Activated CD8-positive, alpha-beta T cell treated with anti-CD3 and anti-CD28 coated beads, Interleukin-2, amount 10 ng/mL, durations not matched to agents 7 days and 5 days (primary cell): Measurements from ENCODE around the gene CDK11B. TPM values are rescaled to one million over a fixed set of nuclear protein-coding genes. Genes with fewer than 3 reads are reported as not detected.

ENCODE experiments used
- ATAC-seq: fragments of 150-1000 bp; cut with Tn5 transposase; one replicate; pipeline ENCODE4 v1.10.0; 2021; ENCODE audit warnings: moderate library complexity
- CTCF ChIA-PET: fragments of 350-600 bp; sonication (Branson Sonifier 250); formaldehyde crosslinking; loops from one replicate; lab custom pipeline; 2021; ENCODE audit warnings: antibody characterized with exemption; lab: Charles Lee
- POLR2A ChIA-PET: fragments of 350-600 bp; sonication (Branson Sonifier 250); formaldehyde crosslinking; loops from one replicate; lab custom pipeline; 2021; ENCODE audit warnings: antibody characterized with exemption; lab: Charles Lee
- DNase-seq: peaks from one replicate; pipeline ENCODE4 v3.0.0-alpha.2; 2020
- H3K27ac Mint-ChIP-seq: one replicate; pipeline ENCODE4 v1.8.0; 2021; ENCODE audit warnings: mild to moderate bottlenecking, mixed read lengths
- H3K27me3 Mint-ChIP-seq: one replicate; pipeline ENCODE4 v1.8.0; 2021; ENCODE audit warnings: low read depth, mixed read lengths
- H3K36me3 Mint-ChIP-seq: one replicate; pipeline ENCODE4 v1.8.0; 2021; ENCODE audit warnings: low read depth, mixed read lengths
- H3K4me1 Mint-ChIP-seq: one replicate; pipeline ENCODE4 v1.8.0; 2021; ENCODE audit warnings: low read depth, mixed read lengths
- H3K4me3 Mint-ChIP-seq: one replicate; pipeline ENCODE4 v1.8.0; 2021; ENCODE audit warnings: mild to moderate bottlenecking, mixed read lengths
- H3K9me3 Mint-ChIP-seq: one replicate; pipeline ENCODE4 v1.8.0; 2022; ENCODE audit warnings: mixed read lengths; ENCODE audit not compliant: insufficient read depth
- total RNA-seq, 2 experiments: library from RNA; stranded (reverse); gene quantifications; one replicate each; pipeline ENCODE4 v1.2.3, GENCODE V29; 2021

Gene CDK11B
- total RNA-seq, 2 experiments from 2014 or later, result 35.4 to 39.5 TPM

GRCh38 chr1:1628754-1629429 lies 29.9 kb downstream of the CDK11B start:
- peak; percentile 28 for ATAC-seq
- peaks cover 2% of the 10 kb centered on the region for H3K36me3 Mint-ChIP-seq
- CTCF ChIA-PET, result interaction anchor here (0.7 to 2.9 kb wide), 6 partner anchors 10 to 578 kb away, joined by 3 to 21 read pairs (median 4); partner anchors contain the start of gene MIB2
- peaks cover 4% of the 10 kb centered on the region for H3K27me3 Mint-ChIP-seq
- peak overlapping the region; percentile 46 for H3K4me3 Mint-ChIP-seq
- no peak overlapping the region for H3K27ac Mint-ChIP-seq
- DNase-seq, result peak; percentile 68
- H3K9me3 Mint-ChIP-seq, result no peaks in the 10 kb centered on the region
- POLR2A ChIA-PET, result interaction anchor here (0.6 to 1.9 kb wide), 8 partner anchors 13 to 612 kb away, joined by 3 to 10 read pairs (median 3); partner anchors contain the start of genes CDK11A and MIB2
- peaks cover 9% of the 10 kb centered on the region for H3K4me1 Mint-ChIP-seq

GRCh38 chr1:1627829-1628753 lies 30.7 kb downstream of the CDK11B start:
- DNase-seq, result no peak
- no peaks in the 10 kb centered on the region for H3K9me3 Mint-ChIP-seq
- H3K27me3 Mint-ChIP-seq, result peaks cover 4% of the 10 kb centered on the region
- ChIA-PET POLR2A (interaction anchor here (0.6 to 1.9 kb wide), 6 partner anchors 13 to 613 kb away, joined by 3 to 10 read pairs (median 3); partner anchors contain the start of gene MIB2), CTCF (interaction anchor here (0.7 to 2.9 kb wide), 5 partner anchors 13 to 578 kb away, joined by 3 to 21 read pairs (median 4); partner anchors contain the start of gene MIB2)
- no peak for ATAC-seq
- H3K4me3 Mint-ChIP-seq, result peak overlapping the region; percentile 46
- H3K36me3 Mint-ChIP-seq, result peaks cover 2% of the 10 kb centered on the region
- H3K27ac Mint-ChIP-seq, result peak overlapping the region; percentile 25
- peaks cover 9% of the 10 kb centered on the region for H3K4me1 Mint-ChIP-seq

- CTCF ChIA-PET, result interaction anchor here (2.9 kb wide), 1 partner anchor 13 kb away, joined by 21 read pairs; the partner anchor contains the start of gene MIB2
- H3K4me3 Mint-ChIP-seq, result no peak overlapping the region
- POLR2A ChIA-PET, result interaction anchor here (1.9 kb wide), 1 partner anchor 12 kb away, joined by 7 read pairs; the partner anchor contains the start of gene MIB2
- H3K36me3 Mint-ChIP-seq, result peaks cover 2% of the 10 kb centered on the region
- H3K27ac Mint-ChIP-seq, result no peak overlapping the region
- DNase-seq (no peak), ATAC-seq (no peak)
- peaks cover 4% of the 10 kb centered on the region for H3K27me3 Mint-ChIP-seq
- H3K9me3 Mint-ChIP-seq, result no peaks in the 10 kb centered on the region
- peaks cover 9% of the 10 kb centered on the region for H3K4me1 Mint-ChIP-seq
Observed at GRCh38 chr1:1627261-1627828, 31.5 kb downstream of the CDK11B start.

- H3K36me3 Mint-ChIP-seq, result peaks cover 2% of the 10 kb centered on the region
- H3K9me3 Mint-ChIP-seq, result no peaks in the 10 kb centered on the region
- CTCF ChIA-PET, result no interaction called here
- H3K27ac Mint-ChIP-seq, result no peak overlapping the region
- POLR2A ChIA-PET, result interaction anchor here (1.2 kb wide), 1 partner anchor 11 kb away, joined by 3 read pairs; the partner anchor contains the start of gene MIB2
- DNase-seq (no peak), ATAC-seq (no peak)
- peaks cover 8% of the 10 kb centered on the region for H3K4me1 Mint-ChIP-seq
- no peak overlapping the region for H3K4me3 Mint-ChIP-seq
- H3K27me3 Mint-ChIP-seq, result peaks cover 3% of the 10 kb centered on the region
Observed at GRCh38 chr1:1626207-1627141, 32.3 kb downstream of the CDK11B start.

- Mint-ChIP-seq H3K27ac (peak overlapping the region; percentile 30), H3K27me3 (peaks cover 2% of the 10 kb centered on the region), H3K9me3 (no peaks in the 10 kb centered on the region), H3K4me1 (peaks cover 7% of the 10 kb centered on the region), H3K4me3 (no peak overlapping the region), H3K36me3 (peaks cover 2% of the 10 kb centered on the region)
- DNase-seq, result no peak
- no peak for ATAC-seq
- ChIA-PET POLR2A (interaction anchor here (1.2 kb wide), 1 partner anchor 10 kb away, joined by 3 read pairs; the partner anchor contains the start of gene MIB2), CTCF (no interaction called here)
Observed at GRCh38 chr1:1625824-1626206, 33.0 kb downstream of the CDK11B start.

GRCh38 chr1:1625404-1625775 lies 33.4 kb downstream of the CDK11B start:
- DNase-seq (no peak), ATAC-seq (no peak)
- H3K27ac Mint-ChIP-seq, result no peak overlapping the region
- POLR2A ChIA-PET, result no interaction called here
- H3K36me3 Mint-ChIP-seq, result peaks cover 2% of the 10 kb centered on the region
- H3K4me1 Mint-ChIP-seq, result peaks cover 7% of the 10 kb centered on the region
- H3K27me3 Mint-ChIP-seq, result peaks cover 2% of the 10 kb centered on the region
- no peak overlapping the region for H3K4me3 Mint-ChIP-seq
- CTCF ChIA-PET, result no interaction called here
- H3K9me3 Mint-ChIP-seq, result no peaks in the 10 kb centered on the region

GRCh38 chr1:1624443-1625403 lies 34.1 kb downstream of the CDK11B start:
- CTCF ChIA-PET, result no interaction called here
- POLR2A ChIA-PET, result no interaction called here
- DNase-seq, result no peak
- H3K36me3 Mint-ChIP-seq, result no peaks in the 10 kb centered on the region
- H3K27ac Mint-ChIP-seq, result no peak overlapping the region
- ATAC-seq, result no peak
- peaks cover 4% of the 10 kb centered on the region for H3K4me1 Mint-ChIP-seq
- H3K9me3 Mint-ChIP-seq, result no peaks in the 10 kb centered on the region
- no peak overlapping the region for H3K4me3 Mint-ChIP-seq
- no peaks in the 10 kb centered on the region for H3K27me3 Mint-ChIP-seq

DNA sequence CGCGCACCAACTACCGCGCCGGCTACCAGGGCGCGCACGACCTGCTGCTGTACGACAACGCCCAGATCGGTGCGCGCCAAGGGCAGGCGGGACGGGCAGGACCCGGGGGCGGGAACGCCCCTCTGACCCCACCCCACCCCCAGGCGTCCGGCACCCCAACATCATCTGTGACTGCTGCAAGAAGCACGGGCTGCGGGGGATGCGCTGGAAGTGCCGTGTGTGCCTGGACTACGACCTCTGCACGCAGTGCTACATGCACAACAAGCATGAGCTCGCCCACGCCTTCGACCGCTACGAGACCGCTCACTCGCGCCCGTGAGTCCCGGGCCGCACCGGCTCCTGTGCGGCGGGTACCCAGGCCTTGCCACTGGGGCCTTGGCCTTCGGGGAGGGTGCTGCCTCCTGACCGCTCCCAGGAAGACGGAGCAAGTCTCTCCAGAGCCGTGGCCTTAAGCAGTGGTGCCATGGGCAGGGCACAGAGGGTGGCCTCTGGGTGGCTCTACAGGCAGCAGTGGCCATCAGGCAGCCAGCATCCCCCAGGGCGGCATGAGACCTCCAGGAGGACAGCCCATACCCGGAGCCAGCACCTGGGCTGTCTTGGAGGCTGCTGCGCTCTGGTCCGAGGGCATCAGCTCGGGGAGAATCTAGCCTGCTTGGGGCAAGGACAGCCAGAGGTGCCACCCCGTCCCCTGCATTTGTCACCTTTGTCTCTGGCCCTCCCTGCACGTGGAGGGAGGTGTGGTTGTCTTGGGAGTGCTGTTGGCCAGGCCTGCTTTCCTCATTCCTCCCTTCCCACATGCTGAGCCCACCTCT lies 35.0 kb downstream of the CDK11B start:
- ChIA-PET POLR2A (no interaction called here), CTCF (no interaction called here)
- Mint-ChIP-seq H3K4me3 (no peak overlapping the region), H3K27ac (no peak overlapping the region), H3K4me1 (peaks cover 4% of the 10 kb centered on the region), H3K36me3 (no peaks in the 10 kb centered on the region), H3K9me3 (no peaks in the 10 kb centered on the region), H3K27me3 (no peaks in the 10 kb centered on the region)
- no peak for DNase-seq
- no peak for ATAC-seq

- H3K4me3 Mint-ChIP-seq, result no peak overlapping the region
- POLR2A ChIA-PET, result no interaction called here
- CTCF ChIA-PET, result no interaction called here
Observed at GRCh38 chr1:1623181-1623630, 35.6 kb downstream of the CDK11B start.

More at GRCh38 chr1:1623181-1623630, 35.6 kb downstream of the CDK11B start:
- ATAC-seq (no peak), DNase-seq (no peak)
- Mint-ChIP-seq H3K36me3 (no peaks in the 10 kb centered on the region), H3K9me3 (no peaks in the 10 kb centered on the region), H3K27ac (no peak overlapping the region), H3K4me1 (peaks cover 2% of the 10 kb centered on the region), H3K27me3 (no peaks in the 10 kb centered on the region)
